H1 (cell line): ENCODE data around the gene GCHFR. TPM values are rescaled to one million over a fixed set of nuclear protein-coding genes. Genes with fewer than 3 reads are reported as not detected.

Experiments
- ATF2 ChIP-seq: IDR thresholded peaks from 2 replicates; pipeline ENCODE4 v1.6.1; 2012; ENCODE audit warnings: low read length, inconsistent platforms
- BCL11A ChIP-seq, 2 experiments: IDR thresholded peaks; one replicate each; pipeline ENCODE4 v1.6.1; 2011; ENCODE audit warnings: low read depth in 2 of 2, low read length in 2 of 2, mild to moderate bottlenecking in 2 of 2
- CEBPB ChIP-seq: IDR thresholded peaks from 2 replicates; pipeline ENCODE4 v1.6.1; 2012; ENCODE audit warnings: low read depth, low read length
- GTF2F1 ChIP-seq: IDR thresholded peaks from 2 replicates; pipeline ENCODE4 v1.6.1; 2012; ENCODE audit warnings: low read depth, low read length, improper control_type of control experiment, borderline replicate concordance
- NRF1 ChIP-seq: IDR thresholded peaks from 2 replicates; pipeline ENCODE4 v1.6.1; 2011; ENCODE audit warnings: mild to moderate bottlenecking, low read depth, low read length, improper control_type of control experiment
- RFX5 ChIP-seq: IDR thresholded peaks from 2 replicates; pipeline ENCODE4 v1.6.1; 2011; ENCODE audit warnings: low read depth, low read length, improper control_type of control experiment, borderline replicate concordance
- SAP30 ChIP-seq: fragments of 300-600 bp; sonication (generic); IDR thresholded peaks from 2 replicates; pipeline ENCODE4 v1.7.1; 2012; ENCODE audit warnings: low read length, moderate library complexity, mild to moderate bottlenecking, inconsistent platforms; ENCODE audit not compliant: insufficient read depth, insufficient replicate concordance
- polyA plus RNA-seq, 7 experiments: library from polyadenylated mRNA; depleted of rRNA in 3 of 7; stranded (reverse) in 5 of 7; unstranded in 2 of 7; fragments of >200 nt in 5 of 7; fragments of 200-250 nt in 2 of 7; gene quantifications; 1 replicate in 5 of 7; 2 replicates in 1 of 7; 4 replicates in 1 of 7; pipeline versions ENCODE4 v1.2.1 to v1.2.3, GENCODE V29; 2011 to 2013; ENCODE audit warnings: missing spikeins in 2 of 7, mixed read lengths in 2 of 7
- total RNA-seq: library from RNA; stranded (reverse); fragmentation: NEBNext Ultra II Directional; extraction: Animal tissue kit (Norgen Biotek cat#: 25700); gene quantifications from 2 replicates; pipeline ENCODE4 v1.2.1, GENCODE V29; 2021

The GCHFR gene
- total and polyA plus RNA-seq, 2 of the 8 experiments (the other 6 are each of a cell fraction or from before 2014, with no cell fraction given): 25.9 to 81.5 TPM

- TF ChIP-seq ATF2 (no peak), NRF1 (no peak), CEBPB (no peak), GTF2F1 (no peak), SAP30 (no peak), RFX5 (no peak), BCL11A (IDR thresholded peaks at IDR 0.05; ENCODE audit: low read depth in 2 of 2, low read length in 2 of 2) (no peak)
- TF ChIP-seq, all 59 proteins: peak for 0
Measured at GRCh38 chr15:40771242-40771641, 7.4 kb downstream of the GCHFR start (continued).
